Sciatic nerve (tissue), 2 donors: Measurements from ENCODE around the gene MROH2B. TPM values are rescaled to one million over a fixed set of nuclear protein-coding genes. Genes with fewer than 3 reads are reported as not detected.
A peak's percentile ranks its signal among the peaks of the same experiment; 100 is the strongest.

Source experiments
- ATAC-seq: fragments of 200-7000 bp; cut with Tn5 transposase; one replicate; pipeline ENCODE4 v1.9.1; 2020; ENCODE audit warnings: mild to moderate bottlenecking, moderate library complexity
- DNase-seq: peaks from one replicate; pipeline ENCODE4 v3.0.0-alpha.2; 2020; ENCODE audit warnings: low spot score
- intact Hi-C: fragments of 100-400 bp; cut with DNase I; formaldehyde crosslinking; loops from one replicate; pipeline ENCODE4 v1.14.2; 2022
- total RNA-seq: library from RNA; stranded (reverse); fragmentation: NEBNext Ultra II Directional; extraction: Animal tissue kit (Norgen Biotek cat#: 25700); gene quantifications from one replicate; pipeline ENCODE4 v1.2.1, GENCODE V29; 2021
- donor health status: DM: no; HTN: no; CAD: no.
- donor health status: DM: no; HTN: no; CAD: no.

MROH2B gene
- total RNA-seq, 1 donor from 2014 or later, result not detected

DNA sequence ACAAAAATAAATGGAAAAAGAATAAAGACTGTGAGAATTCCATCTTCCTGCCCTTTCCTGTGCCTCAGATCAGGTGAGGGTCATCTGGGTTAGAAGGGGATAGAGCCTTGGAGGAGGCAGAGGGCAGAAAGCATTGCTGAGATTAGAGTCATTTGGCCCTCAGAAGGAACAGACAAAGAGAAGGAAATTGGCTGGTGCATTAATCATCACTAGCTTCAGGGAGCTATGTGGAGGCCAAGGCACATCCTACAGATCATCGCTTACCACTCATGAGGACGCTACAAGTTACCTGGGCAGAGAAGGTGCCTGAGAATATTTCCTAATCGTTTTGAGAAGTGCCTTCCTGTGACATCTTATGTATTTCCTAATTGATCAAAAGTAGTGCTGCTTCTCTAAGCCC, 87.4 kb downstream of the MROH2B start:
- DNase-seq (no peak), ATAC-seq (no peak)
- intact Hi-C loops, result no loop called here

DNA sequence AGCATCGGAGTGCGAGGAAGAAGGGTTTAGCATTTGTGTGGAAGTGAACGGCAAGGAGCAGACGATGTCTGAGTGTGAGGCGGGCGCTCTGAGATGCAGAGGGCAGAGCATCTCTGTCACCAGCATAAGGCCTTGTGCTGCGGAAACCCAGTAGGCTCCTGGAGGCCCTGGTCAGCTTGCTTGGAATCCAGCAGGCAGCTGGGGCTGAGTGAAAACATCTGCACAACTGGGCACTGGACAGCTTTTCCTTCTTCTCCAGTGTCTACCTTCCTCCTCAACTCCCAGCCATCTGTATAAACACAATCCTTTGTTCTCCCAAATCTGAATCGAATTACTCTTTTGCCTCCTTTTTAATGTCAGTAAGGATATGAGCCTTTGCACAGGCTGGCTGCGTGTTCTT, 89.7 kb downstream of the MROH2B start:
- peak; percentile 73 for ATAC-seq

DNA sequence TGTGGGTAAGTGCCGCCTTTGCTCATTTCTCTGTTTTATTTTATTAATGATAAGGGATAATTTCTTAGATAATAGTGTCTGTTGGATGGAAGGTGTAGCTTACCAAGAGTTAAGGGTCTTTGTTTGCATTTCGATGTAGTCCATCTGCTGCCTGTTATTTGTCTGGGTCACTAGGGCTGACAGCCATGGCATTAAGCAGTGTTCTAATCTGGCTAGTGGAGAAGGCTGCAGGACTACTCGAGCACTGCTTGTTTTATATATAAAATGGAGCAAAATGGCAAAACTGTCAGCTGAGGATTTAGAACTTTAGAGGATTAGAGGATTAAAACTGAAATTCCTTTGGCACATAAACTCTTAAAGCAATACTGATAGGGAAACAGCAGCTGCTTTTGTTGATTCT, 94.3 kb downstream of the MROH2B start:
- intact Hi-C loops, result no loop called here
- no peak for DNase-seq
- no peak for ATAC-seq

More for the DNA sequence above, 89.7 kb downstream of the MROH2B start:
- no peak for DNase-seq
- intact Hi-C loops, result no loop called here

DNA sequence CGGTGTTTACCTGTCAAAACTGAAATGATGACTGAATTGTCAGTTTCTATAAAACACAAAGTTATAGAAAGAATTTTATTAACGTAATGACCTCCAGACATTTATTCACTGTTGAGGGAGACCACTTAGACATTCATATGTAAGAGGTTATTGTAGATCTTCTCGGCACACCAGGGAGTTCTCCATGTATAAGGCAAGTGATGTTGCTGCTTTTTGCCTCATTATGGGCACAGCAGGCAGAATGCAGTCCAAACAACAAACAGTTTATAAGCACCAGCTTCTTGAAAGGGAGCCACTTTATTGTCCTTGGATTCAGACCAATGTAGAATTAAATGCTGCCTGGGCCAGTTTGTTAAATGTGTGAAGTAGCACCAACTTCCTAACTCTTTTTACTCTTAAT, 95.1 kb downstream of the MROH2B start:
- ATAC-seq (no peak), DNase-seq (no peak)
- intact Hi-C loops, result no loop called here

DNA sequence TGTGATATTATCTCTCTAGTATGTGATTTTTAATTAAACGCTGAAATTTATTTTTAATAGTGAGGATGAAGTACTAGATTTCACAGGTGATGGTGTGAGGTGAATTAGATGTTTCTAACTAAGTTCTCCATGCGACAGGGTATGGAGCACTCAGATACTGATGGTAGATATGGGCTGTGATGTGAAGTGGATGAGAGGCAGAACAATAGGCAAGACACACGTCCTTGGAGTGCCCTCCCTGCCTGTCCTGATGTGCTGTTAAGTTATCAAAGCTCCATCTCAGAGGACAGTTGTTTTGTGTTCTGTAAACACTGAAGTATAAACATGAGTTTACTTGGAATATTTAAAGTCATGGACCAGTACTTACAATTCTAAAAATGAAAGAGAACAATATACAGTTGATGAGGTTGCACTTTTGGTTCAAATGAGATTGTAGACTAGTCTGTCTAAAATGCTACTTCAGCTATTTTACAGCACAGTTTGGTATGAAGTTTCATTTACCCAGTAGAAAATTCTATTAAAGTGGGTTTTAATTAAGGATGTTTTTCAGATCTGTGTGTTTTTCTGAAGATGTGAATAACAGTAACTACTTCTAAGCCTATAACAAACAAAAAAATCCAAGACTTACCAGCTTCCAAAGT, 97.7 kb downstream of the MROH2B start:
- intact Hi-C loops, result no loop called here
- DNase-seq (no peak), ATAC-seq (no peak)

DNA sequence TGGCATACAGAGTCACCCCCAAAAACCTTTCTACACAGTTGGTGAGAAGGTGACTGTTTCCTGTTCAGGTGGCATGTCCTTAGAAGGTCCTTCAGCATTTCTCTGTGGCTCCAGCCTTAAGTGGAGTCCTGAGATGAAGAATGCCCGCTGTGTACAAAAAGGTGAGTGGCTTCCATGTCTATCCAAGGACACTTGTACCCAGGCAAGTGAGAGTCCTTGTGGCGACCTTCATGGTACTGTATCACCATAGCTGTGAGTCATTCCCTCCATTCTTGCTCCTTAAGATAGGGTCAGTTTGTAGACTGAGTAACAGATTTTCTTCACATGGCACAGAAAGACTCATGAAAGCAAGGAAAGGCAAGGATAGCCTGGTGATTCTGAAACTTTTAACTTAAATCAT, 98.7 kb downstream of the MROH2B start:
- DNase-seq (no peak), ATAC-seq (no peak)
- intact Hi-C loops, result no loop called here

DNA sequence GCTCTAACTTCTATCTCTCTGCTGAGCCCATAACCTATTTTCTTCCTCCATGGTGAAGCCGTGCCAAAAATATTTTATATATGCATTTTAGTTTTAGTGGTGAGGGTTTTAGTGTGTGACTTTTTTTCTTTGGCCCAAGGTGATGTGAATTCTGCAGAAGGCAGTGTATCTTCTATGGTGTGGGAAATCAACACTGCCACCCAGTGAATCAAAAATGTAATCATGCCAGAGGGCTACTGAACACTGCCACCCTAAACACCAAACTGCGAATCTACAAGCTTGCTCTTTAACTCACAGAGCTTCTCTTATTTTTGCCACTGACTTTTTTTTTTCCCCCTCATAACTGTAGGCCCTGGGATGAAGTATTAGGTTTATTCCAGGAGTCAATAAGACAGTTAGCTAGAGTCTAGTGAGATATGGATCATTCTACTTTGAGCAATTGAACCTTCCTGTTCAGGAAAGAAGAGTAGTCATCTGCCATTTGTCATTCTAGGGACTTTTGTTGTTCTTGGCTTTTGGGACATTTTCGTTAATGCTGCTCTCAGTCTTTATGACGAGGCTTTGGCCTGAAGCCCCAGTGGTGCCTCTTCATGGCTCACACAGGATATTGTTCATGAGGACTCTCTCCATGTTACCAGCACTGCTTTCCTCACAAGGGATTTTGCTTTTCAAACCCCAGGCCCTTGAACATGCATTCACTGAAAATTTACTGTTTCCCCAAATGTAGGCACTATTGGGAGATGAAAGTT, 108.8 kb downstream of the MROH2B start:
- intact Hi-C loops, result no loop called here
- DNase-seq (no peak), ATAC-seq (no peak)

DNA sequence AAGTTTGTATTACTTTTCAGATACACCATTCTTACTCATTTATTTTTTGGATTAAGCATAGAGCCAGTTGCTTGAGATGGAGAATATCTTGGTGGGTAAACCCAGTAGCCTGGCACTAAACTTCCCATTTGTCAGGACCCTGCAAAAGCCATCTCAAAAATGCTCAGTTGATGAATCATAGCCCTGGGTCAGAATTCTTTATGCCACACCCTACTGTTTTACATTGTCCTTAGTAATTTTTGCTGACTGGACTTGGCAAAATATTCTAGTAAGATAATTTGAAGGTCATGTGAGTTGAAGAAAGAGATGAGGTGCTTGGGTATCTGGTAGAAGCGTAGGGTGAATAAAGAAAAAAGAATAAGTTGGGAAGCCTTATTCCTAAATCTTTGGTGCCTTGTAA, 111.1 kb downstream of the MROH2B start:
- intact Hi-C loops, result no loop called here
- ATAC-seq, result no peak
- no peak for DNase-seq

DNA sequence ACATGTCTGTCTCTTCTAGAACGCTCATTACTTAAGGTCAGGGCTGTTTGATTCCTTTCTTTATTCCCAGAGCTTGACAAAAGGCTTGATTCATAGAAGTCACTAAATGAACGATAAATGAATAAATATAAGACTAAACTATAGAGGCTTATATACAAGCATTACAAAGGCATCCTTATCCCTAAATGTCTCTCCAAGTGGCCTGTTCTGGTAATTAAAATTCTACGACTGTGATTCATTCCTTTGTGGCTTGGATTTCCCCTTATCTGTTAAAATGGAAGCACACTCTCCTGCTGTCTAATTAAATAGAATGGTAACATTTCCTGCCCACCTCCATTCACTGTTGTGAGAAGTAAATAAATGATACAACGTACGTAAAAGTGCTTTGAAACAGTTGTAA, 112.3 kb downstream of the MROH2B start:
- intact Hi-C loops, result no loop called here
- ATAC-seq (no peak), DNase-seq (no peak)

DNA sequence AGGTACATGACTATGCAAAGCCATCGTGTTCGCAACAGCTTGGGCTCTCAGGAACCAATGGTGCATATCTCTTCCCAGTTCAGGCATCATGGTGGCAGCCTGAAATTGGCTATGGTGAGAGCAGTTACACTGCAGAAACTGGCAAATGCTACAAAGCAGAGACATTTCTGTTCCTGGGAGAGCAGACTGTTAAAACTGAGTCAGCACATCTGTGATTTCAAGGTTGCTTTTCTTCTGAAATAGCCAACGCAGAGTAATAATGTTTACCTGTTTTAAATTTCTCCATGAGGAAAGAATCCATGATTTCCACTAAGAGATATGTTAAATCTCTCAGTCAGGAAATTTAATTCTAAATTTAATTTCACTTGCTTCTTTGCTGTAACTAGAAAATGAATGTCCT, 114.1 kb downstream of the MROH2B start:
- intact Hi-C loops, result no loop called here
- DNase-seq (no peak), ATAC-seq (no peak)

DNA sequence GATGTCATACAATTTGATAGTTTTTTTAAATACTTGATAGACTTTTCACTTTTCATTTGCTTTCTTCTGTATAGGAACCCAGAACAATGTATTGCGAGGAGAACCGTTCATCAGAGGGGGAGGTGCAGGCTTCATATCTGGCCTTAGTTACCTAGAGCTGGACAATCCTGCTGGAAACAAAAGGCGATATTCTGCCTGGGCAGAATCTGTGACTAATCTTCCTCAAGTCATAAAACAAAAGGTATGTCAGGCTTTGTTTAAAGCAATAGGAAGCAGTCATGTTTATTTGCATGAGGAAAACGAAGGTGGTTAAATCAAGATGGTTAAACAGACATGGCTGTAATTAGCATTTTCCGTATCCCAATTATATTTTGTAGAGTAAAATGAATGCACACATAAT, 115.8 kb downstream of the MROH2B start:
- intact Hi-C loops, result no loop called here
- ATAC-seq (no peak), DNase-seq (no peak)

Other genes with a start within 250 kb of the MROH2B start
- gene RPL37, start 236.1 kb downstream of the MROH2B start, total RNA-seq, result 1,013 TPM
- 10.9 TPM for gene CARD6, start 230.0 kb downstream of the MROH2B start, total RNA-seq
- gene C7, start 161.8 kb downstream of the MROH2B start, total RNA-seq, result 37.4 TPM
- 6.1 TPM for gene C6, start 142.2 kb upstream of the MROH2B start, total RNA-seq